ENCODE measurements around the gene LEUTX.
"Not testable (repeated sequence)": the region's sequence is repeated elsewhere in the genome, so short reads cannot be mapped to it uniquely, and the experiment has no call there.

Gene LEUTX, protein sequence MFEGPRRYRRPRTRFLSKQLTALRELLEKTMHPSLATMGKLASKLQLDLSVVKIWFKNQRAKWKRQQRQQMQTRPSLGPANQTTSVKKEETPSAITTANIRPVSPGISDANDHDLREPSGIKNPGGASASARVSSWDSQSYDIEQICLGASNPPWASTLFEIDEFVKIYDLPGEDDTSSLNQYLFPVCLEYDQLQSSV

GRCh38 chr19:39778763-39779162 is at the start of gene LEUTX:
Gene LEUTX, plus strand, starts transcription at chr19:39778854. Its CDS starts 67 bp downstream, at chr19:39778921.
- no peak for DNase-seq

DNA sequence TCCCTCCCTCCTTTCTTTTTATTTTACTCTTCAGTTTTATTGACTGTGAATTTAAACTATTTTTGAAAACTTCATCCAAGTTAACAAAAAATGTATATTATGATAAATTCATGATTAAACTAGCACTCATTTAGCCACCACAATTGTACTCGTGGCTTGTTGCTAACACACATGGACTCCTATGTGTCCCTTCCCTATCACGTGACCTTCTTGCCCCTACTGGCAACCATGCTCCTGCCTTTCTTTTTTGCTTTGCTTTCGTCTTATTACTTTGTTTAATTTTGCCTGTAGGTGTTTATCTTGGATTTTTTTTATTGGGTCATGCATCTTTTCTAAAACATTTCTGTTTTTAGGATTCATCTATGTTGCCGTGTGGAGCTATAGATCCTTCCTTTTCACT is 49.1 kb upstream of the LEUTX start:
- DNase-seq, result no peak

- DNase-seq, result no peak
Observed at GRCh38 chr19:39731685-39732084, 47.0 kb upstream of the LEUTX start.

DNA sequence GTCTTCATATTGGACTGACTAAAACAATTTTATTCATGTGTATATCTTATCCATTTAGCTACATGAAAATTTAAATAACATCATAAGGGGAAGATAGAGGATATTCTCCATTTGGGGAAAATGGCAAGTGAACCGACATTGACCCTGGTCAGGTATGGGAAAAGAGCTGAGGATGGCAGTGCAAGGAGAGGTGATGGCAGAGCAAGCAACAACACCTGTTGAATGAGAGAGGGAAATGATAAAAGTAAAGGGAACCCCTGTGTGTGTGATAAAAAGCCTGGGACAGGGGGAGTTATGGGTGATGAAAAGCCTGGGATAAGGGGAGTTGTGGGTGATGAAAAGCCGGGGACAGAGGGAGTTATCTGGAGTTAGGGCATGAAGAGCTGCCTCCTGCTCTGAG is 44.8 kb upstream of the LEUTX start:
- no peak for DNase-seq

DNA sequence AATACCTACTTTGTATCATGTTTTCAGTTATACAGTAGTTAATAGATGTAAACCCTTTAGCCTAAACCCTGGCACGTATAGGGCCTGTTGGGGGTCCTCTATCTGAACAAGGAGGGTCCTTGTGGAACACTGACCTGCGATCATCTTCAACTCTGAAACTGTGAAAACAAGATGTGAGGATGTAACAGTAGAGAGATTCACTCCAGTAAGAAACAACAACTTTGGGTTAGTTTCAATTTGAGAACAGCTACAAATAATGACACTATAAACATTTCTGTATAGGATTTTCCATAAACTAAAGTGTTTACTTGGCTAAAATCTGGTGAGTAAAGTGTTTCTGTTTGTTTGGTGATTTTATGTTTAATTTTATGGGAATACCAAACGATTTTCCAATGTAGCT is 43.0 kb upstream of the LEUTX start:
- DNase-seq, result no peak

DNA sequence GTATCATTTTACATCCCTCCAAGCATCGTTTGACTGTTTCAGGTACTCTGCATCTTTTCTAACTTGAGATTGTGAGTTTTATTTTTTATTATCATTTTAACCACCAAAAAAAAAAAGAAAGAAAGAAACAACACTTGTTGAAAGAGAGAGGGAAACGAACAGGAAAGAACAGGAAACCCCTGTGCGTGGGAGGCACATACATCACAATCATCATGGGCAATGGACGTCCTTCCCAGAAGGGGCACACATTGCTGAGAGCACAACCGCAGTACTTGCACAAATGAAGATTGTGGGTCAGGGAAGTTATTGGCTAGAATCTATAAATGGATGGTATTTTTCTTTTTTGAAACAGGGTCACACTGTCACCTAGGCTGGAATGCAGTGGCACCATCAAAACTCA is 42.6 kb upstream of the LEUTX start:
- no peak for DNase-seq

- no peak for DNase-seq
Observed at GRCh38 chr19:39737351-39737750, 41.3 kb upstream of the LEUTX start.

DNA sequence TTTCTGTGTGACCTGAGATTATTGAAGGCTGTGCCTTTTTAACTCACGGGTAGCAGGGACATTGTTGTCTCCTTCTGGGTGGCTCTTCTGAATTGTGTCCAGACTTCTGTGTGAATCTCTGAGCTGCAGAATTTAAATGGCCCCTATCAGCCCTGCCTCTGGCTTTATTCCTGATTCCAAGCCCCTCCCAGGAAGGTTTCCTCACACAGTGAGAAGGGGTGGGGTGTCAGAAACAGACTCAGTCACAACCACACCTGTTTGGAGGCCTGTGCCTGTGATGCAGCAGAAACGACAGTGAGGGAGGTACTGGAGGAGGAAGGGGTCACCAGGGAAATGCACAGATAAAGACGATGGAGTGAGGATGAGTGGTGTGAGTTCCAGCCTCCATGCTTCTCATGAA is 40.8 kb upstream of the LEUTX start, which contains the start of gene CLC:
Gene CLC, minus strand, starts transcription at position 139 of the 400 bp plus-strand sequence. Its CDS starts 77 bp downstream, at position 62.
- DNase-seq, result no peak

DNA sequence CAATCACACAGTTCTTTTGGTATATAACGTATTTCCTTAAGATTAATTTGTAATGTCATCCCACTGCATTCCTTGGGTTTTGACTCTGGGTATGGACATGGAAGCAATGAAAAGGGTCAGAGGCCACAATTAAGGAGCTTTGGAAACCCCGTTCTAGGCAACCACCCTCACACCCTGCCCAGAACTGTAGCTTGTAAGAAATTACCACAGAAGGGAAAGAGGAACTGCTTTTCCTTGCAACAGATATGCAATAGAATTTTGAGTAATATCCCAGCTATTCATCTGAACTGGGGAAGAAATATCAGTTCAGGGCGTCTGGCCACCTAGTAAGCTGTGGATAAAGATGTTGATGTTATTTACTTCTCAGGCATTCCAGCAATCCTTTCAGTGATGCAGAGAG is 39.8 kb upstream of the LEUTX start:
- DNase-seq, result no peak

- no peak for DNase-seq
Observed at GRCh38 chr19:39740395-39740794, 38.3 kb upstream of the LEUTX start.

- DNase-seq, result no peak
Observed at GRCh38 chr19:39745643-39746042, 33.0 kb upstream of the LEUTX start.

DNA sequence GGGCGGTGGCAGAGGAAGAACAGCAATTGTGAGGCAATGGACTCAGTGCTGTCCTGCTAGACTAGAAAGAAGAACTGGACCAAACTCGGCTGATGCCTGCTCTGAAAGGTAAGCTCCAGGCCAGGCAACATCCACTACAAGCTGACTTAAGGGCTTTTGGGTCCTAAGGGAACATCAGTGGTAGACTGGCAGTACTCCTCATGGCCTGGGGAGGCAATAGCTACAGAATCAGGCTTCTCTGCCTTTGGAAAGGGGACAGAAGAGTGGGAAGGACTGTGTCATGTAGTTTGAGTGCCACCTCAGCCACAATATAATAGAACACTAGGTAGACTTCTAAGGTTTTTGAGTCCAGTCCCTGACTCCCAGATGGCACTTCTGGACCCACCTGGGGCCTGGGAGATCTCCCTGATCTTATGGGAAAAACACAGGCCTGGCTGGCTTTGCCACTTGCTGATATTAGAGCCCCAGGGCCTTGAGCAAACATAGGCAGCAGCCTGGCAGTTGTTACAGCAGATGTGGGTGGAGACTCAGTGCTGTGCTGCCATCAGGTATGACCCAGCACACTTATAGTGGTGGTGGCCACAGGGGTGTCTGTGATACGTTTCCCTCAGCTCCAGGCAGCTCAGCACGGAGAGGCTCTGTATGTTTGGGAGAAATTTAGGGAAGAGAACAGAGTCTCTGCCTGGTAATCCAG is 31.7 kb upstream of the LEUTX start:
- DNase-seq, result no peak

- no peak for DNase-seq
Observed at GRCh38 chr19:39749981-39750380, 28.7 kb upstream of the LEUTX start.

GRCh38 chr19:39752390-39752789 is 26.3 kb upstream of the LEUTX start:
- DNase-seq, result no peak

GRCh38 chr19:39752795-39753194 is 25.9 kb upstream of the LEUTX start:
- DNase-seq, result no peak

GRCh38 chr19:39754544-39754943 is 24.1 kb upstream of the LEUTX start:
- no peak for DNase-seq

- DNase-seq, result no peak
Observed at GRCh38 chr19:39754971-39755370, 23.7 kb upstream of the LEUTX start.

DNA sequence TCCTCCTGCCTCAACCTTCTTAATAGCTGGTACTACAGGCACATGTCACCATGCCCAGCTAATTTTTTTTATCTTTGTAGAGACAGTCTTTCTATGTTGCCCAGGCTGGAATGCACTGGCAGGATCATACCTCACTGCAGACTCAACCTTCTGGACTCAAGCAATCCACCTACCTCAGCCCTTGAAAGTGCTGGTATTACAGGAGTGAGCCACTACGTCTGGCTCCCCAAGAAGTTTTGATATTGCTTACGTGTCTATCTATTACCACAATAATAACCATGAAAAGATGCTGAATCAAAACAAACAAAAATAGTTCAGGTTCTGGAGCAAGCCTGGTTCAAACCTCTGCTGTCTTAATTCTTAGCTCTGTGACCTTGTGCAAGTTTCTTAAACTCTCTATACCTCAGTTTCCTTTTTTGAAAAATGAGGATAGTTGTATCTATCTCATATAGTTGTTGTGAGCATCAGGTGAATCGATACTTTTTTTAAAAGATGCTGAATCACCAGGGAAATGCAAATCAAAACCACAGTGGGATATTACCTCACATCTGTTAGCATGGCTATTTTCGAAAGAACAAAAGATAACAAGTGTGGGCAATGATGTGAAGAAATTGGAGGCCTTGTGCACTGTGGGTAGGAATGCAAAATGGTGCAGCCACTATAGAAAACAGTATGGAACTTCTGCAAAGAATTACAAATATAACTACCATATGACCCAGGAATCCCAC is 19.0 kb upstream of the LEUTX start:
- no peak for DNase-seq

- DNase-seq, result not testable (repeated sequence)
Observed at GRCh38 chr19:39761851-39762250, 16.8 kb upstream of the LEUTX start.

- DNase-seq, result no peak
Observed at GRCh38 chr19:39765091-39766076, 13.3 kb upstream of the LEUTX start.

DNA sequence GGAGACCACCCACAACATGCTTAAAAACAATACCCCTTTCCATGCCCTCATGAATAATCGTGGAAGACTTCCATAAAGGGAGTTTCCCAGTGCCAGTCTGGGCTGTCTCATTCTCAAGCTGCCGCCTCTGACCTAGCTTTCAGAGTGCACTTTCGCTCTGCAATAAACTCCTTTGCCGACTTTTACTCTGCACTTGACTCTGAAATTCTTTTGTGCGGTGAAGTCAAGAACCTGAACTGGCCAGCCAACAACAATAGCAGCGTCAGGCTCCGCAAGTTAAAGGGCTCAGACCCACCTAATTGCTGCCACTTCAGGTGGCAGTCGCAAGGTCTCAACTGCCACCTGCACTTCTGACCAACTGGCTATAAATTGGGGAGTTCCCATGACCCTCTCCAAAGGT is 10.3 kb upstream of the LEUTX start:
- no peak for DNase-seq

GRCh38 chr19:39768786-39769185 is 9.9 kb upstream of the LEUTX start:
- no peak for DNase-seq

GRCh38 chr19:39780894-39781293 is 2.2 kb downstream of the LEUTX start:
- no peak for DNase-seq

Measured in NCI-H1436 treated with DMSO at 0.1 percent for 48 hours (cell line).